ENCODE results near the gene HDAC8. TPM values are rescaled to one million over a fixed set of nuclear protein-coding genes. Genes with fewer than 3 reads are reported as not detected.

Gene HDAC8
- total and polyA plus RNA-seq, 2 donors from 2014 or later, result 32.9 to 38.4 TPM

DNA sequence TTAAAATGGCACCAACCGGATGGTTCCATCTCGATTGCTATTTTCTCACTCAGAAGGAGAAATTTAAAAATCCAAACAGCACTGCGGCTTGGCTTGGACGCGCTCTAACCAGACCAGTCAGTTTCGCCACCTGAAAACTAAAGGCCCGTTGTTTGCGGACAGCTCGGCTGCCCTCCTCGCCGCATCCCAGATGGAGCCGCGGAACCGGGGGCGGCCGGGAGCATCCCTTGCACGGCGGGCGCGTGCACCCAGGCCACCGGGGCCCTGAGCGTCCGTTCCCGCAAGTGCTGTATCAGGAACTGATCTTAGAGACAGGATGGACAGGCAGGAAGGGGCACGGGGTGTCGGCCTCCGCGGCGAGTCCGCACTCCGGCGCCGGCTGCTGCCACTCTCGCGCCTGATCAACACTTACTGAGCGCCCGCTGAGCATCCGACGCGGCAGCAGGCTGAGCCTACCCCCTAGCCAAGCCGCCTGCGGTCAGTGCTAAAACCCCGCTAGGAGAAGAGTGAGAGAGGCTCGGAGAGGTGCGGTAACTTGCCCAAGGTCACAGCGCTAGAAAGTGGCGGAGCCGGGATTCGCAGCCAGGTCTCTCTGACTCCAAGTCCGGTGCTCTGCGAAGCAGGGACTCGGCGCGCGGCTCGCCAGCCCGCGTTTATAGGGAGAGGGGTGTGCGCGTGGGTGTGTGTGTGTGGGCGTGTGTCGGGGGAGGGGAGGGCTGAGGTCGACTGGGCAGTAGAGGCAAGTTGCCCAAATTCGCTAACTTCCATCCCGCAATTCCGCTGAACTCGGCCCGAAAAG lies 267.2 kb downstream of the HDAC8 start, which contains the start of gene CITED1:
Gene CITED1, minus strand, starts transcription at position 629 of the 799 bp plus-strand sequence. CDS start 3,045 bp downstream, outside the sequence.
- FAIRE-seq (no peak), DNase-seq (peak; percentile 28 to 71 (median 47))
- Histone ChIP-seq H3K27me3 (ENCODE audit: control insufficient read depth, insufficient read depth, low read length) (peaks cover 56% of the 10 kb centered on the region), H3K36me3 (ENCODE audit: control insufficient read depth in 2 of 3, insufficient read depth in 3 of 3, low read length in 3 of 3) (no peaks in the 10 kb centered on the region), H3K9me3 (ENCODE audit: control insufficient read depth in 2 of 3, insufficient read depth in 1 of 3, low read length in 3 of 3) (no peaks in the 10 kb centered on the region), H3K9ac (ENCODE audit: low read length in 3 of 3) (no peak within 1 kb of the TSS), H3K4me1 (ENCODE audit: control insufficient read depth in 2 of 3, insufficient read depth in 2 of 3, low read depth in 1 of 3, low read length in 3 of 3) (peaks cover 0 to 13% (median 0%) of the 10 kb centered on the region in 3 donors), H3K4me3 (ENCODE audit: low read length in 3 of 3) (peak within 1 kb of the TSS; percentile 48 to 58 (median 48)), H3K27ac (ENCODE audit: low read depth in 2 of 2, low read length in 2 of 2) (no peak within 1 kb of the TSS)
- TF ChIP-seq CTCF (IDR thresholded peaks at IDR 0.05; ENCODE audit: borderline replicate concordance, extremely low read depth, insufficient read depth), result no peak
- intact Hi-C loops (cut with DNase I), result no loop called here

DNA sequence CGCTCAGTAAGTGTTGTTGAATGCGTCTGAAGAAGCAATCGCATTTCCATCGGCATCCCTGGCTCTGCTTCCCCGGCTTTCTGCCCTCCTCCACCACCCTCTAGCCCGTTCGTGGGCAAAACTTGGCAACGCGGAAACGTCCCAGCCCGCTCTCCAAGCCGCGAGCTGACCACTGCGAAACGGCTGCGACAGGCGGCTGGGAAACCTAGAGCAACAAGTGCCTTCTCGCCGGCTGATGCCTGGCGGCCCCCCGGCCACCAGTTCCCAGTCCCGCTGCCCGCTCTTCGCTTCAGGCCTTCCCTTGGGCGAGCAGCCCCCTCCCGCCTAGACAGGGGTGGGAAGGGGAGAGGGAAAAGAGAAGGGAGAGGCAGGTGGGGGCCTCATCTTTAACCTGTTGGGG lies 267.8 kb downstream of the HDAC8 start:
- intact Hi-C loops (cut with DNase I), result no loop called here
- FAIRE-seq (no peak), DNase-seq (peak in 3 of 5 donors; percentile 16 to 35 (median 28))
- no peaks in the 10 kb centered on the region for H3K9me3 ChIP-seq (ENCODE audit: control insufficient read depth in 2 of 3, insufficient read depth in 1 of 3, low read length in 3 of 3)
- peaks cover 0 to 13% (median 0%) of the 10 kb centered on the region in 3 donors for H3K4me1 ChIP-seq (ENCODE audit: control insufficient read depth in 2 of 3, insufficient read depth in 2 of 3, low read depth in 1 of 3, low read length in 3 of 3)
- TF ChIP-seq CTCF (IDR thresholded peaks at IDR 0.05; ENCODE audit: borderline replicate concordance, extremely low read depth, insufficient read depth), result no peak
- H3K4me3 ChIP-seq (ENCODE audit: low read length in 3 of 3), result peak overlapping the region in 1 of 3 donors; percentile 17
- peaks cover 57% of the 10 kb centered on the region for H3K27me3 ChIP-seq (ENCODE audit: control insufficient read depth, insufficient read depth, low read length)
- no peaks in the 10 kb centered on the region for H3K36me3 ChIP-seq (ENCODE audit: control insufficient read depth in 2 of 3, insufficient read depth in 3 of 3, low read length in 3 of 3)
- H3K27ac ChIP-seq (ENCODE audit: low read depth in 2 of 2, low read length in 2 of 2), result no peak overlapping the region
- no peak overlapping the region for H3K9ac ChIP-seq (ENCODE audit: low read length in 3 of 3)

DNA sequence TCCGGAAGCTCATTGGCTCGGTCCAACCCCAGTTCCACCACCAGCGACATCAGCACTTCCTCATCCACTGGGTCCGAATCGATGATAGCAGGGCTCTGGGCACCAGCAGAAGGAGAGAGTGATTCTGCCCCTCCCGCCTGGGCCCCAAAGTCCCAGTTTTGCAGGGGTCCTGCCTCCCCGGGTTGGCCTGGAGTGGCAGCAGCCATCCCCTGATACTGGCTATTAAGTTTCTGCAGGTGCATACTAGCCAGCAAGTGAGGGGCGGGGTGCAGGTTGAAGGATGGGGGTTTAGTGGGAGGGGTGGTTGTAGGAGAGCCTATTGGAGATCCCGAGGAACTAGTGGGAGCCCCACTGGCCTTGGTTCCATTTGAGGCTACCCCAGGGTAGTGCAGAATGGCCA lies 270.9 kb downstream of the HDAC8 start:
- Histone ChIP-seq H3K9me3 (ENCODE audit: control insufficient read depth in 2 of 3, insufficient read depth in 1 of 3, low read length in 3 of 3) (no peaks in the 10 kb centered on the region), H3K27ac (ENCODE audit: low read depth in 2 of 2, low read length in 2 of 2) (no peak overlapping the region), H3K36me3 (ENCODE audit: control insufficient read depth in 2 of 3, insufficient read depth in 3 of 3, low read length in 3 of 3) (no peaks in the 10 kb centered on the region), H3K27me3 (ENCODE audit: control insufficient read depth, insufficient read depth, low read length) (peaks cover 42% of the 10 kb centered on the region), H3K4me1 (ENCODE audit: control insufficient read depth in 2 of 3, insufficient read depth in 2 of 3, low read depth in 1 of 3, low read length in 3 of 3) (peaks cover 0 to 5% (median 0%) of the 10 kb centered on the region in 3 donors), H3K9ac (ENCODE audit: low read length in 3 of 3) (no peak overlapping the region), H3K4me3 (ENCODE audit: low read length in 3 of 3) (no peak overlapping the region)
- FAIRE-seq (no peak), DNase-seq (no peak)
- intact Hi-C loops (cut with DNase I), result no loop called here
- no peak for TF ChIP-seq CTCF (IDR thresholded peaks at IDR 0.05; ENCODE audit: borderline replicate concordance, extremely low read depth, insufficient read depth)
